Liver (tissue), 9 donors: ENCODE results near the gene KAZALD1. TPM values are rescaled to one million over a fixed set of nuclear protein-coding genes. Genes with fewer than 3 reads are reported as not detected.

Experiments
- DNase-seq: peaks from one replicate; pipeline ENCODE4 v3.0.0-alpha.2; 2017; ENCODE audit warnings: low spot score
- H3K27ac ChIP-seq, 2 donors: one replicate each; pipeline ENCODE4 v1.7.0; 2013; ENCODE audit warnings: inconsistent platforms in 2 of 2, low read length in 2 of 2, control low read depth in 1 of 2, low read depth in 1 of 2, mild to moderate bottlenecking in 1 of 2
- H3K27me3 ChIP-seq, 4 donors: one replicate each; pipeline versions ENCODE4 v1.6.1 to v1.7.0; 2013; ENCODE audit warnings: low read length in 3 of 4, inconsistent platforms in 1 of 4, mild to moderate bottlenecking in 1 of 4, moderate library complexity in 1 of 4; ENCODE audit not compliant: control insufficient read depth in 4 of 4, insufficient read depth in 4 of 4
- H3K36me3 ChIP-seq, 4 donors: one replicate each; pipeline versions ENCODE4 v1.6.1 to v1.7.0; 2013; ENCODE audit warnings: low read length in 3 of 4, mild to moderate bottlenecking in 3 of 4, low read depth in 1 of 4, moderate library complexity in 1 of 4; ENCODE audit not compliant: control insufficient read depth in 4 of 4, insufficient read depth in 3 of 4
- H3K4me1 ChIP-seq, 4 donors: one replicate each; pipeline versions ENCODE4 v1.6.1 to v1.7.0; 2013; ENCODE audit warnings: low read length in 3 of 4, mild to moderate bottlenecking in 3 of 4, moderate library complexity in 1 of 4; ENCODE audit not compliant: control insufficient read depth in 4 of 4, insufficient read depth in 4 of 4
- H3K4me3 ChIP-seq, 3 donors: one replicate each; pipeline versions ENCODE4 v1.6.1 to v1.7.0; 2013; ENCODE audit warnings: low read length in 3 of 3, control low read depth in 1 of 3, low read depth in 1 of 3, mild to moderate bottlenecking in 1 of 3
- H3K9ac ChIP-seq, 2 donors: one replicate each; pipeline ENCODE4 v1.7.0; 2013; ENCODE audit warnings: low read length in 2 of 2, mild to moderate bottlenecking in 2 of 2, moderate library complexity in 2 of 2, control low read depth in 1 of 2, low read depth in 1 of 2
- H3K9me3 ChIP-seq, 4 donors: one replicate each; pipeline versions ENCODE4 v1.6.1 to v1.7.0; 2013; ENCODE audit warnings: low read length in 3 of 4; ENCODE audit not compliant: control insufficient read depth in 4 of 4
- ATF3 ChIP-seq: IDR thresholded peaks from 2 replicates; pipeline ENCODE4 v1.6.1; 2016; ENCODE audit warnings: antibody characterized with exemption
- EGR1 ChIP-seq, 2 donors: IDR thresholded peaks; 2 replicates each; pipeline ENCODE4 v1.6.1; 2016 to 2018; ENCODE audit warnings: antibody characterized with exemption in 2 of 2, low read depth in 2 of 2
- FOXA1 ChIP-seq: IDR thresholded peaks from 2 replicates; pipeline ENCODE4 v1.6.1; 2016; ENCODE audit warnings: antibody characterized with exemption
- FOXA2 ChIP-seq: IDR thresholded peaks from 2 replicates; pipeline ENCODE4 v1.6.1; 2016; ENCODE audit warnings: antibody characterized with exemption
- GABPA ChIP-seq, 2 donors: IDR thresholded peaks in 1 of 2; conservative IDR thresholded peaks in 1 of 2; 2 replicates each; pipeline ENCODE4 v1.6.1; 2016; ENCODE audit warnings: antibody characterized with exemption in 2 of 2, mild to moderate bottlenecking in 1 of 2, moderate library complexity in 1 of 2
- HNF4A ChIP-seq, 2 donors: conservative IDR thresholded peaks; 2 replicates each; pipeline ENCODE4 v1.6.1; 2016; ENCODE audit warnings: antibody characterized with exemption in 2 of 2, mild to moderate bottlenecking in 2 of 2
- HNF4G ChIP-seq: IDR thresholded peaks from 2 replicates; pipeline ENCODE4 v1.6.1; 2016; ENCODE audit warnings: antibody characterized with exemption
- JUND ChIP-seq, 2 donors: IDR thresholded peaks; 2 replicates each; pipeline ENCODE4 v1.6.1; 2016; ENCODE audit warnings: antibody characterized with exemption in 2 of 2
- NR2F2 ChIP-seq: IDR thresholded peaks from 2 replicates; pipeline ENCODE4 v1.6.1; 2016; ENCODE audit warnings: antibody characterized with exemption
- RAD21 ChIP-seq, 2 donors: IDR thresholded peaks; 2 replicates each; pipeline ENCODE4 v1.6.1; 2016; ENCODE audit warnings: antibody characterized with exemption in 2 of 2, mild to moderate bottlenecking in 2 of 2
- REST ChIP-seq: IDR thresholded peaks from 2 replicates; pipeline ENCODE4 v1.6.1; 2016; ENCODE audit warnings: antibody characterized with exemption, mild to moderate bottlenecking
- RXRA ChIP-seq, 2 donors: IDR thresholded peaks; 2 replicates each; pipeline ENCODE4 v1.6.1; 2017 to 2018; ENCODE audit warnings: antibody characterized with exemption in 2 of 2, mild to moderate bottlenecking in 1 of 2
- SP1 ChIP-seq: IDR thresholded peaks from 2 replicates; pipeline ENCODE4 v1.6.1; 2018; ENCODE audit warnings: antibody characterized with exemption, mild to moderate bottlenecking
- TAF1 ChIP-seq: conservative IDR thresholded peaks from 2 replicates; pipeline ENCODE4 v1.6.1; 2016; ENCODE audit warnings: antibody characterized with exemption, mild to moderate bottlenecking
- YY1 ChIP-seq: IDR thresholded peaks from 2 replicates; pipeline ENCODE4 v1.6.1; 2016; ENCODE audit warnings: antibody characterized with exemption, mild to moderate bottlenecking
- ZBTB33 ChIP-seq: IDR thresholded peaks from 2 replicates; pipeline ENCODE4 v1.6.1; 2016; ENCODE audit warnings: antibody characterized with exemption
- WGBS: extraction: QIAGEN DNeasy Blood & Tissue Kit; methylation state at CpG from one replicate; pipeline ENCODE4 v1.1.7; 2013; 5-methylcytosine and 5-hydroxymethylcytosine counted together
- polyA plus RNA-seq, 2 donors: library from polyadenylated mRNA; stranded (reverse) in 1 of 2; unstranded in 1 of 2; fragments of 200-250 nt in 1 of 2; fragments of >200 nt in 1 of 2; fragmentation: Nextera tagmentation in 1 of 2; extraction: Ambion mirVana in 1 of 2; gene quantifications; one replicate each; pipeline versions ENCODE4 v1.2.1 to v1.2.3, GENCODE V29; 2013 to 2015
- total RNA-seq, 2 donors: library from RNA; depleted of rRNA; stranded (reverse); fragments of >200 nt; gene quantifications; one replicate each; pipeline ENCODE4 v1.2.3, GENCODE V29; 2014
- TF ChIP-seq, protein P1 (sequence below): IDR thresholded peaks from 2 replicates; pipeline ENCODE4 v1.6.1; 2016; ENCODE audit warnings: antibody characterized with exemption
- TF ChIP-seq, protein P2 (sequence below): fragments of 150-350 bp; IDR thresholded peaks from 2 replicates; pipeline ENCODE4 v1.5.1; 2017; ENCODE audit warnings: improper control_type of control experiment, low read depth, low read length; ENCODE audit not compliant: missing input control
- donor health status: healthy.
- donor health status: healthy.
- donor health status: healthy.
- donor health status: healthy.
- donor health status: healthy.

Gene KAZALD1
- total and polyA plus RNA-seq, 4 donors: 0.21 to 1.2 (median 0.71) TPM

GRCh38 chr10:101035916-101036702 lies 25.7 kb upstream of the KAZALD1 start (continued):
- TF ChIP-seq HNF4A (conservative IDR thresholded peaks at IDR 0.05) (no peak), ATF3 (no peak), HNF4G (no peak)
- TF ChIP-seq, protein P1, sequence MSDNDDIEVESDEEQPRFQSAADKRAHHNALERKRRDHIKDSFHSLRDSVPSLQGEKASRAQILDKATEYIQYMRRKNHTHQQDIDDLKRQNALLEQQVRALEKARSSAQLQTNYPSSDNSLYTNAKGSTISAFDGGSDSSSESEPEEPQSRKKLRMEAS: no peak

- Histone ChIP-seq H3K27me3 (no peaks in the 10 kb centered on the region), H3K27ac (no peak overlapping the region), H3K4me1 (peaks cover 0 to 16% (median 11%) of the 10 kb centered on the region in 4 donors), H3K4me3 (no peak overlapping the region), H3K9ac (no peak overlapping the region), H3K36me3 (peaks cover 0 to 22% (median 5%) of the 10 kb centered on the region in 4 donors), H3K9me3 (no peaks in the 10 kb centered on the region)
- TF ChIP-seq, protein P1: no peak
- TF ChIP-seq GABPA (IDR thresholded peaks at IDR 0.05 in 1 of 2, conservative IDR thresholded peaks at IDR 0.05 in 1 of 2) (no peak), JUND (IDR thresholded peaks at IDR 0.05) (no peak), SP1 (no peak), RXRA (IDR thresholded peaks at IDR 0.05) (no peak), TAF1 (no peak), HNF4G (no peak), EGR1 (IDR thresholded peaks at IDR 0.05; ENCODE audit: low read depth in 2 of 2) (no peak), ATF3 (no peak), NR2F2 (no peak), HNF4A (conservative IDR thresholded peaks at IDR 0.05) (no peak), RAD21 (IDR thresholded peaks at IDR 0.05) (no peak), YY1 (no peak), REST (no peak), ZBTB33 (no peak), FOXA2 (no peak), FOXA1 (no peak)
- TF ChIP-seq, protein P2, sequence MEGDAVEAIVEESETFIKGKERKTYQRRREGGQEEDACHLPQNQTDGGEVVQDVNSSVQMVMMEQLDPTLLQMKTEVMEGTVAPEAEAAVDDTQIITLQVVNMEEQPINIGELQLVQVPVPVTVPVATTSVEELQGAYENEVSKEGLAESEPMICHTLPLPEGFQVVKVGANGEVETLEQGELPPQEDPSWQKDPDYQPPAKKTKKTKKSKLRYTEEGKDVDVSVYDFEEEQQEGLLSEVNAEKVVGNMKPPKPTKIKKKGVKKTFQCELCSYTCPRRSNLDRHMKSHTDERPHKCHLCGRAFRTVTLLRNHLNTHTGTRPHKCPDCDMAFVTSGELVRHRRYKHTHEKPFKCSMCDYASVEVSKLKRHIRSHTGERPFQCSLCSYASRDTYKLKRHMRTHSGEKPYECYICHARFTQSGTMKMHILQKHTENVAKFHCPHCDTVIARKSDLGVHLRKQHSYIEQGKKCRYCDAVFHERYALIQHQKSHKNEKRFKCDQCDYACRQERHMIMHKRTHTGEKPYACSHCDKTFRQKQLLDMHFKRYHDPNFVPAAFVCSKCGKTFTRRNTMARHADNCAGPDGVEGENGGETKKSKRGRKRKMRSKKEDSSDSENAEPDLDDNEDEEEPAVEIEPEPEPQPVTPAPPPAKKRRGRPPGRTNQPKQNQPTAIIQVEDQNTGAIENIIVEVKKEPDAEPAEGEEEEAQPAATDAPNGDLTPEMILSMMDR: no peak
- DNase-seq: no peak
- 90% methylated on average over 7 of the region's 7 CpGs for WGBS
Observed at GRCh38 chr10:101036726-101037125, 25.1 kb upstream of the KAZALD1 start.
